ENCODE measurements around the gene STX8.
"Not testable (repeated sequence)": the region's sequence is repeated elsewhere in the genome, so short reads cannot be mapped to it uniquely, and the experiment has no call there.

The STX8 gene

DNA sequence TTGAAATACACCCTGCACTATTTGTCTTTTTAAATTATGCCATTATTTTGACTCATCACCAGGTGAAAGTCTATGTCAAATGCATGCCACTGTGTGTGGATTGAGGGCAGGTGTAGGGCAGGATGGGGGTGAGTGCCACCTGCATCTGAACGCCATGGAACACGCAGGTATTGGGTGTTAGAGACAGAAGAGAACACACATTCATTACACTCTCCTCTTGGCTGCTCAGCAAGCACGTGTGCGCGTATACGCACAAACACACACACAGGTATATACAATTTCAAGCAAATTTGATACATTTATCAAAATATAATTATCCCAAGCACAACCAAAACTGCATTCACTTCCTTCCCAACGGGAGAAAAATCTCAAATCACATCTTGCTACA lies 285.4 kb downstream of the STX8 start:
- no peak for DNase-seq

DNA sequence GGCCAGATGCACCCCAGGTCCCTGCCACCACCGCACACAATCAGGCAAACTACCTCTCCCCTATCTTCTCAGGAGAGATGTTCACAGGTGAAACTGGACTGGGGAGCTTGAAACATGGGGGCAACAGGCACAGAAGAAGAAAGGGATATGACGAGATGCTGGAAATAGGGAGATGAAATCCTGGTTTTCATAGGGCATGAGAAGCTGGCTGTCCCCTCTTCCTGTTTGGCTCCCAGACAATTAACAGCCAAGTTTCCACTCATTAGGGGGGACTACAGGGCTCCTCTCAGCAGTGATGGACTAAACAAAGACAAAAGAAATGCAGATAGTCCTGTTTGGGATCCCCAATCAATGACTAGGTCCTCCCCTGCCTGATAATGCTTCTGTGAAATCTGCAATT lies 288.3 kb downstream of the STX8 start:
- DNase-seq = no peak

DNA sequence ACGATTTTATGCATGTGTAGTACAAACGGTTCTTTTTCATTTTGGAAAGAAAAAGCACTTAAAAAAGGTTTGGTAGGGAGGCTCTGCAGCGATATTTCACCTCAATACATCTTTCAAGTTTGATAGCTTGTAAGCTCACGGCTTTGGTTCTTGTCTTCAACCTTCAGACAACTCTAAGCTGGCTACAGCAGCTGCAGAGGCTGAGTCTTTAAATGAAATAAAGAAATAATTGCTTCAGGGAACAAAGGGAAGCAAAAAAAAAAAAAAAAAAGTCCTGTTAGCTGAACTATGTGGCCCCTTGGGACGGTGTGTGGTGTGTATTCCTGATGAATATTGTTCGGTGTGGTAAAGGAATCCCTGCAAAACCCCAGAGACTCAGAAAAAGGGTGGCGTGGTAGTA lies 289.2 kb downstream of the STX8 start:
- DNase-seq = no peak

DNA sequence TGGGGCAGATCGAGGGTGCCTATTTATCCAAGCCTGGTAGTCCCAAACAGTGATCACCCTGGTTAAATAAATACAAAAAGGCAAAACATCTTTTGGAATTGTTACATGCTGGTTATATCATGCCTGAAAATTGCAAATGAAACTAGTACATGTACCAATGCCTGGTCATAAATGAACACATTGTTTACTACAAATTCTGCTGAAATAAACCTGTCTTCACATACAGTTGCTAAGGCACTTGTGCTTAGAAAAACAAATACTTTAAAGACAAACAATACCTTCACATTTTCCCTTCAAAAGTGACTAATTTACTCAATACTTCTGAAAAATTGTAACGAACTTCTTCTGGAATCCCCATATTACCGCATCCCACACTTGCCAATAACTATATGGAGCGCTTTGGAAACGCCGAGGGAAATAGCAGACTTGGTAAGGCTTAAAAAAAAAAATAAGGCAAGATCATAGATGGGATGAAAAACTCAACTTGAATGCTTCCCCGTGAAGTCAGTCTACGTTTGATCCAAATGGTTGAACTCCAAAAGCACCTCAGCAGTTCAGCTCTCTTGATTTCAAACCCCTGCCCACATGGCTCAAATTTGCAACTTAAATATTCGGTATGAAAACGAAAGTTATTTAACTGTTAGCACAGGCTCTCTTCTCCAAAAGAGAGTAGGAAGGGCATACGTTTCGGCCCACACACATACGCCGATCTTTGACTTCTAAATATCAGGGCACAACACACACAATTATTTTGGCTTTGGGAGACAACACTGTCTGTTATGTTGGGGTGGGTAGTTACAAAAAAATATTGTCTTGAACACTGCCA lies 289.8 kb downstream of the STX8 start:
- DNase-seq = no peak

DNA sequence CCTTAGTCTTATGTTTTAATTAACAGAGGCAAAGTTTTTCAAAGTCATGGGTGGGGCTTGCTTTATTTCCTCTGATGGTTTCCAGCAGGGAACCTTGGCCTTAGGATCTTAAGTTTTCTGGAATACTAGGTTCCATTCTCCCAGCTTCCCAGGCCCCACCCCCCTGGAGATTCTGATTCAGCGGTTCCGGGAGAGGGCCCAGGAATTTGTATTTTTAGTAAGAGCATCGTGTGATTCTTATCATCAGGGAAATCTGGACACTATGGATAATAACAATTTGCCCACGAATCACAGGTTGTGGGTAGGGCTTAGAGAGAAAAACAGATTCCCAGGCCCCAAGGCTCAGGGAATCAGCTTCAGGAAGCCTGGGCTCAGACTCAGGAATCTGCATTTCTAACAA lies 290.7 kb downstream of the STX8 start:
- DNase-seq = peak; percentile 30

DNA sequence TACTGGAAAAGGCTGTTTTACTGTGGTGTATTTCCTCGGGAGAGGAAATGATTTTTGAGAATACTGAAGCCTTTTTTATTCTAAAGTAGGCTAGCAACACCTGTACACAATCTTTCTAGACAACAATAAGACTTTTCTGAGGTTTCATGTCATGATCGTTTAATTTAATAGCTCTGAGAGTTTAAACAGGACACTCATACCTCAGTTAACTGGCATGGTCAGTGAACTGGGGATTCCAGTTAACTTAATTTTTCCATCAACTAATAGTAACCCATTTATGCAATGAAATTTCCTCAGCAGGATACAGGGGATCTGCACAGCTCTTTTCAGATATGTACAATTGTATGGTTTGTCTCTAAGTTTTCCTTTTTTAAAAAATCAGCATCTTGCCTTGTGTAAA lies 291.7 kb downstream of the STX8 start:
- DNase-seq = no peak

DNA sequence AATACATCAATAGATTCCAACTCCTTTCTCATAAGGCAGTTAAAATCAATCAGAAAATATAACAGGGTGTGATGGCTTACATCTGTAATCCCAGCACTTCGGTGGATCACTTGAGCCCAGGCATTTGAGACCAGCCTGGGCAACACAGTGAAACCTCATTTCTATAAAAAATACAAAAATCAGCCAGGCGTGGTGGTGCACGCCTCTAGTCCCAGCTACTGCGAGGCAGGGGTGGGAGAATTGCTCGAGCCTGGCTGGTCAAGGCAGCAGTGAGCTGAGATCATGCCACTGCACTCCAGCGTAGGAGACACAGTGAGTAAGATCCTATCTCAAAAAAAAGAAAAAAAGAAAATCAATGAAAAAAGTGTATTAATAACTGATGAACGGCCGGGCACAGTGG lies 295.7 kb downstream of the STX8 start:
- DNase-seq = no peak

DNA sequence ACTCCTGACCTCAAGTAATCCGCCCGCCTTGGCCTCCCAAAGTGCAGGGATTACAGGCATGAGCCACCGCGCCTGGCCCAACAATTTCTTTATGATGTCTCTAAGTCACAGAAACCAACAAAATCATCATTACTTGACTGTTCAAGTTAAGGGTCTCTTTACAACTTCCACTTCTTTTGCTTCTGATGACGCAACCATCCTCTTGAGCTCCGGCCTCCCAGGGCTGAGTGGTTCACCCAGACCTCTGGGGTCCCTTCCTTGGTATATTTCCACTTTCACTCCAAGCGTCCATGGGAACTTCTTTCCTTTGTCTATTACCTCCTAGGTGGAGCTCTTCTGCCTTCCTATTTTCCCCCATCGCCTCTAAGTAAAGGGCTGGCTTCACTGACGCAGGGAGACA lies 300.6 kb downstream of the STX8 start:
- DNase-seq = no peak

DNA sequence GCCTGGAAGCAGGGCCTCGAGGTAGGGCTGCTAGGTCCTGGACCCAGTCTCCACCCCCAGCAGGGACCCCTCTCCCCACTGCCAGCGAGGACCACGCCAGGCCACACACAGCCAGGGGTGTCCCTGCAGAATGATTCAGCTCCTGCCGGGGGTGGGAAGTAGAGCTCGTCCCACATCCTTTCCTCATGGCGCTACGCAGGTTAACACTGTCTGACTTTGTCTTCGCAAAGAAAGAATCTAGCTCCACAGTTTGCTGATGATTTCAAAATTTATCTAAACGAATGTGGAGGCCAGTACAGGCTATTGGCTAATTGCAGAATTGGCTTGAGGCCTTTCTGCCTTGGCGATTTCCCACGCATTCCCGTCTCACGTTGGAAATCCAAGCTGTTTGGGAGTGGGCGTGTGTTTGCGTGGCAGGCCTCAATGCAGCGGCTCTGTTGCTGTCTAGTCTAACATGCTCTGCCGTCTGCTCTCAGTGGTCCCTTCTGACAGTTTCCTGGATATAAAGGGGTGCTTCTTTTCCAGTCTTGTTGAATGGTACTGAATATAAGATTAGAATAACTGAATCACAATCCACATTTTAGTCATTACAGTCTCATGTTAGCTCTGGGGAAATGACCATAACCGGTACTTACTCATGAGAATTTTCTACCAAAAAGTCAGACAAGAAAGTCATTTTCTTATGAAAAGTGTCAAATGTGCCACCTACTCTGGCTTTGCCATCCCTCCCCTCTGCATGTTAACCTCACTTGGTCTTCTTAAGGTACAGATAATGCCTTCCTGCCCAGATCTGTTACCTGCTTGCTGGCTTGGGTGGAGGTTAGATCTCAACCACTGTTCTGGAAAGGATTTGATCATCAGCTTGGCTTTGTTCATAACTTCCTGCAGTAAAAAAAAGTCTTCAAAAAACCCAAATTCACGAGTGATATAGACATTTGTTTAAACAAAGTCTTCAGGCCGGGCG lies 301.9 kb downstream of the STX8 start:
- peak; percentile 21 for DNase-seq

DNA sequence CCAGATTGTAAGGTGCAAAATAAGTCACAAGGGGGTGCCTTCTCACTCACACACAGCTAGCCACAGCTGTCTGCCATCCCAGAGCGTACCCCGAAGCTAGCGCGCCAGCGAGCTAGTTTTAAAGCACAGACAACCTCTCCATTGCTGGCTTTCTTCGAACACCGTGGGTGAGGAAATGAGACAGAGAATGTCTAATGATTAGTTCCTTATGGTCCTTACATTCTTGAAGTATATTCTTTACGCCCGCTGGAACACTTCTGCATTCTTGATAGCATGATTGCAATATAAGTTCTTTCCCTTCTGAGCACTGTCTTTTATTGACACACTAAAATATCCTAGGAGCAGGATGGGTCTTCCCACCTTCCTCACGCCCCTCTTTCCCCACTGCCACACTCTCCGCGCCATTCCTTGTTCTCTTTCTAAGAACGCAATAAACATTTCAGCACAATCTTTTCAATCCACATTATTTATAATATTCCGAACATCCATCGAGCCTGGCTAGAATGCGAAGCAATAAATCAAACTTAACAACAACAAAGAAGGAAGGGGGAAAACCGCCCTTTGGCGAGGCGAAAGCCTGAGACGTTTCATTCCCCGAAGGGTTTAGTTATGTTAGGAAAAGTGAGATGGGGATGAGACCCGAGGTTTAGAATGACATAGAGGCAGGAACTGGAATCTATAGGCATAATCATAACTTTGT lies 303.0 kb downstream of the STX8 start:
- DNase-seq = peak; percentile 74

DNA sequence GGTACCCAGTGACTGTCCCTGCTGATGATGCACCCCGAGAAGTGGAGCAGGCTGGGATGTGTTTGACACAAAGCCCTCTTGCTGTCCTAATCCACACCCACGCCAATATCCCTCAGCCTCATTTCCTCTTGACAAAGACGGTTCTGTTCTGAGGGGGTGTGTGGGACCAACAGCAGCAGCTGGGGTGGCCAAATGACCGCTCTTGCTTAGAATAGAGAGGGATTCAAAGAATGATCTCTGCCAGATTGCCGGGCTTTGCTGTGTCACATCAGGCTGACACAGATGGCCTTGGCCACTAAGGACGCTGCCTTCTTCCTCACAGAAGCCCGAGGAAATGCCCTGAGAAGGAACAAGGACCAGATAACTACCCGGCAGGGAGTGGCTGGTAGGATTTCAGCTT lies 303.6 kb downstream of the STX8 start:
- no peak for DNase-seq

DNA sequence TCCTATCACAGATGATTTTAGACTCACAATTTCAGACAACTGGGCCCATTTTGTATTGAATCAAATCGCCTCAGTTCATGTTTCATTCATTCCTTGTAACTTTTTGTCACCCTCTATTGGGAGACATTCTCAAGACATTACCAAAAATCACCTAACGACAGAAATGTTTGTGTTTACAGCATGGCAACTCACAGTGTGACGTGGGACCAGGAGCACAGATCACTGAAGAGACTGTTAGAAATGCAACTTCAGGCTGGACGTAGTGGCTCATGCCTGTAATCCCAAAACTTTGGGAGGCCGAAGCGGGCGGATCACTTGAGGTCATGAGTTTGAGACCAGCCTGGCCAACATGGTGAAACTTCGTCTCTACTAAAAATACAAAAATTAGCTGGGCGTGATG lies 304.7 kb downstream of the STX8 start:
- no peak for DNase-seq

DNA sequence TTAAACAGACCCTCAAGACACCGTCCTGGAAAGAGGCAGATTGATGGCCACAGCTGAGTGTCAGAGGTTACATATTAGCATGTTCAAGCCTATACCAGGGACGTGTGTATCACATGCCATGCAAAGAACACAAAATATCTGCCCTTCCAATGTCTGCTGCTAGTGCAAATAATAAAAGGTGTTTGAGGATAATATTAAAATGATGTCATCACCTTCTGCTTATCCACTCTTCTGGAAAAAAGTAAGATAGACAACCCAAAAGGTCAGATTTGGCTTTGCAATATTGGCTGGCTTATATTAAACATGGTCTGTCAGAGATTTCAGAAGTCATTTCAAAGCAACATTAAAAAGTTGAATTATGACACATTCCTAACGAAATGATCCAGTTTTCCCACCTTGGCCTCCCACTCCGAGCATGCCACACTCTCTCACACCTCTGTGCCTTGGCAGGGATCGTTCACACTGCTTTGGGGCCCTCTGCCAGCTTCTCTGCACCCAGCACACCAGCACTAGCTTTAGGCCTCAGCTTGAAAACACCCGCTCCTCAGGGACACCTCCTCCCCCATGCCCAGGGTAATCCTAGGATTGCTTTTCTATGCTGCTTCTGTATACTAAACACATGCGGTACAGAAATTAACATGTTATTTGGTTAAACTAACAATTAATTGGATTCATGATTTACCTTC lies 306.1 kb downstream of the STX8 start:
- DNase-seq = no peak

DNA sequence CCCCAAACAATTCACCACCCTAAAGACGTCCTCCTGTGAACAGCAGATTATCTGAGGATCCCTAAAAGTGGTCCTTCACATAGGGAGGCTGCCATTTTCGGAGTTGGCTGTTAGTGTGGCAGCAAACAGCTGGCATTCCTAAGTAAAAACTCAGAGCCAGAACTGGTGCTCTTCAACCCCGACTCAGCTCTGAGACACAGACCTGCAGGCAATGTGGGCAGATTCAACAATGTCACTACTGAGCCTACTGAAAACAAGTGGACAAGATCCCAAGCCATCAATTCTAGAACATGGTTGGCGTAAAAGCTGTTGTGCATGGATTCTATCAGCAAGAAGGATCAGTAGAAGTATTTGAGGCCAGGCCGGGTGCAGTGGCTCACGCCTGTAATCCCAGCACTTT lies 307.1 kb downstream of the STX8 start:
- no peak for DNase-seq

DNA sequence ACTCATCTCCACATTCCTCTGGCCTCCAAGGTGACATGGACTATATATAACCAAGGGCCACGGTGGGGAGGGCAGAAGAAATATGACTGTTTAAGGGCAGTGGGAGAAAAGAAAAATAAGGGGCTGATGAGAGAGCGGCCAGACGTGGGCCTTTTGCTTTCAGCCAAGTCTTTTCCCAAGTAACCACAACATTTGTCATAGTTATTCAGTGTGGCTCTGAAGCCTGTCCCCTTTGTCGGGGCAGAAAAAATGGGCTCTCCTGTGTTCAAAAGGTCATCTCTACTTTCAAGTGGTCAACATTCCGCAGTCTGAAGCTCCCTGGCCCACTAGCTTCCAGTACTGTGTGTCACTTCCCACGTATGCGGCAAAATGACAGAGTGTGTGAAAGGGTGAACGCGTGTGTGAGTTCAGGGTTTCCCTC lies 308.9 kb downstream of the STX8 start:
- DNase-seq = peak; percentile 11

DNA sequence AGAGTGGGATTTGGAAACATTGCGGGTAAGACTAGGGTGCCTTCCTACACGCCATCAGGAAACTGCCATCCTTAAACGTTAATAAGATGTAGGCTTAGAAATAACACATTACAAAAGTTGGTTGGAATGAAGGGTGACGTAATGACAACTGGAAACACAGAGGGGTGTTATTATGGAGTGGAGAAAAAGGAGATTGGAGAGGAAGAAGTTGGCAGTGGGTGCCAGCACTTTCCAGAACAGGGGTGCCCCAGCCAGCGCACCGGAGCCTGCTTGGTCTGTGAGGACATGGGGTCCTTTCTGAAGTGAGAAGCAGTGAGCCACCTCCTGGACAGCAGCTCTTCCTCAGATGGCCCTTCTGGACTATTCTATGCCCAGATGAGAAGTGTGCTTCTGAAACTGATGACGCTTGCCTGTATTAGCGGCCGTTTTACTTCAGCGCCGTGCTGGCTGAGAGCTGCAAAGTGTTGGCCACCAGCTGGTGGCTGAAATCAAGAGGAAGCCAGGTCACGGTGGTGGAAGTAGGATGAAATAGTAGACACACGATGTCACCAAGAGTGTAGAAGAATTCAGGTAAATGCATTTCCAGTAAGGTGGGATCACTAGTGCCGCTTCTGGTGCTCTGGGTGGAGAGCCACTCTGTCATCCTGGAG lies 309.5 kb downstream of the STX8 start:
- no peak for DNase-seq

DNA sequence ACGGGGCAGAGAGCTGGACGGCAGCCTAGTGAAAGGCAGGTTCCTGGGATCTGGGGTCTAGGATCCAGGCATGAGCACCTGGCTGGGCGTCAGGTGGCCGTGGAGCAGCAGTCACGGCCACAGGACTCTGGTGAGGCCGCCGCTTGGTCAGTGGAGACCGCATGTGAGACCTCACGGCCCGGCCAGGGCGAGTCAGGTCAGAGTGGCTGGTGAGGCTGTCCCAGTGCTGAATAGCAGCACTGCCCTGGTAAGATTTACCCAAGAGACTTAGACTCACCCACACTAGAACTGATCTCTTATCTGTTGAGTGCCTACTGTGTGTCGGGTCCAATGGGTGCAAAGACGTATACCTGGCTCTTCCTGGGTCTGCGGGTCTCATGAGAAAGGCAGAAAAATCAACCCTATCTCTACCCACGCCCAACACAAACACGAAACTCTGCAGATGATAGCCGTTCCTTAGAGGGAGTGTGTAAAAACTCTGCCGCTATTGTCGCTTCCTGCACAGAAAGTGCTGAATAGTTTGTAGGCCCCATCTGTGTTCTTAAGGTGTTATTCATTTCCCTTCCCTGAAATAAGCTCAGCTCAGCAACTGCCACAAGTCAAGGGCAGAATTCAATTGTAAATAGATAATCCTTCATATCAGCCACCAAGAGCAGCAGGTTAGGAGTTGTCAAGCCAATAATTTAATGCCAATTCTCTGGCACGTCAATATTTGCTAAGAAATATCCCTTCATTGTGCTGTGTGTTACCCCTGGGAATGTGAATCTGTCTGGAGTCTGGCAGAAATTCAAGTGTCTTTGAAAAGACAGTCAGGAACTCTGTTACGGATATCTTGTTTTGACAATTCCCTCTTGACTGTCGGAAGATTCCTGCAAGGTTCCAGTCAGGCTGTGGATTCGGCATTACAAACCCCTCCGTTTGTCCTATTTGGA lies 314.3 kb downstream of the STX8 start:
- no peak for DNase-seq

DNA sequence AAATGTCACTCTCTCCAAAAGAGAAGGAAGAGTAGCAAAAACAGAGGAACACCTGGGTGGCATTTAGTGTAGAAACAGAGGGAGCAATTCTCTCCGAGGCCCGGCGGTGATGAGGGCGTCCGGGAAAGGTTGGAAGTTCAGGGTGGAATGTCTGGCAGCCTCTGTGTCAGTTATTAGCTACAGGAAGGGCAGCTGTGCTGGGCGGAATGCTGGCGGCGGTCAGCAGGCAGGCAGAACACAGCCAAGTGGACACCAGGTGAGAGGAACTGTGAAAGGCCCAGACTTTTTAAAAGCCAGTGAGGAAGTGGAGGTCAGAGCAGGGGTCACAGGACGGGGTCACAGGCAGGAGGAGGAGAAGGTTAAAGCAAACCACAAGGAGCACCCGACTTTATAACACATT lies 316.2 kb downstream of the STX8 start:
- DNase-seq = no peak

DNA sequence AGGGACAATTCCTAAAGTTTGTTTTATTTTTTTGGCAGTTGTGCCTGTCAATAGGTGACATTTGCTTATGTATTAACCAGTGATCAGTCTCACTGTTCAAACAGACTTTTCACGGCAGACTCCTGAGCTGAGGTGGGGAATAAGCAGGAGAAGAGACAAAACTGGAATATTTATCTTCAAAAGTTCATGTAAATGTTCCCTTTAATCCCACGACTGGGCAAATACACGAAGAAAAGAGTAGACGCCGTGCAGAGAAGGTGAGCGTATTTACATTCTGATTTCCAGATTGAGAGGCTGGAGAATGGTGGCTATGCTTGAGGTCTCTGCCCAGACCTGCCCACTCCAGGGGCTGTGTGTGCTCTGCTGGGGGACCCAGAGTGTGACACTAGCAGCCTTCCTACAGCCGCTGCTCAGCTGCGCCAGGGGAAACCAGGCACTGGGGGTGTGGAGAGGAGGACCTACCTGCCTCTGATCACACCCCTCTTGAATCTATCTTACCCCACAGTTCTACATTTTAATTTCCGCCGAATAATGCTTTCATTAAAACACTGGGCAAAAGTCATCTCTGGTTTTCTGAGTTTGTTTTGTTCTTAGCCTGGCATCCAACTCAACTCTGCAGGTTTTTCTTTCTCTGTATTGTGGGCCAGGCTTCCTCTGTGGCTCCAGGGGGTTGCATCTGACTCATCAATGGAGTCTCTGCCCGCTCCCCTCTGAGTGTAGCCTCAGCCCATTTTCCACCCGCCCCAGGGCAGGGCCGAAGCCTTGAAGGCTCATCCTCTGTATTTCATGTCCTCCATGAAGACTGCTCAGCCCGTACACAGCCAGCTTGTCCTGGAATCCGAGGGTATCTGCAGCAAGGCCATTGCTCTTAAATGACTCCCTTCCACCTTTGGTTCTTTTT lies 317.3 kb downstream of the STX8 start:
- DNase-seq = no peak

DNA sequence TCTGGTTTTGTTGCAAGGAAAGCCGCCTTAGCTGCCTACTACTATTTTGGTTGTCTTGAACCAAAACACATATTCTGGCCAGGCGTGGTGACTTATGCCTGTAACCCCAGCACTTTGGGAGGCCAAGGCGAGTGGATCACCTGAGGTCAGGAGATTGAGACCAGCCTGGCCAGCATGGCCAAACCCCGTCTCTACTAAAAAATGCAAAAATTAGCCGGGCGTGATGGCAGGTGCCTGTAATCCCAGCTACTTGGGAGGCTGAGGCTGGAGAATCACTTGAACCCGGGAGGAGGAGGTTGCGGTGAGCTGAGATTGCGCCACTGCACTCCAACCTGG lies 318.0 kb downstream of the STX8 start:
- not testable (repeated sequence) for DNase-seq

Measured in fibroblast of skin of right biceps (primary cell).